Esophagus muscularis mucosa (tissue), 4 donors: ENCODE measurements around the gene SFT2D2. TPM values are rescaled to one million over a fixed set of nuclear protein-coding genes. Genes with fewer than 3 reads are reported as not detected.

Experiments used
- DNase-seq: peaks from one replicate; pipeline ENCODE4 v3.0.0-alpha.2; 2017; ENCODE audit errors: extremely low spot score
- H3K27ac ChIP-seq, 4 donors: fragments of 200-600 bp; sonication (generic); replicated peaks in 1 of 4; 1 replicate in 3 of 4; 2 replicates in 1 of 4; pipeline ENCODE4 v1.5.1; 2016 to 2019; ENCODE audit warnings: mild to moderate bottlenecking in 1 of 4
- H3K27me3 ChIP-seq, 4 donors: fragments of 200-600 bp; sonication (generic); one replicate each; pipeline versions ENCODE4 v1.5.1 to v1.6.0; 2016 to 2019
- H3K36me3 ChIP-seq, 4 donors: fragments of 200-600 bp; sonication (generic); one replicate each; pipeline ENCODE4 v1.5.1; 2016 to 2019
- H3K4me1 ChIP-seq, 4 donors: fragments of 200-600 bp; sonication (generic); one replicate each; pipeline ENCODE4 v1.5.1; 2016 to 2019
- H3K4me3 ChIP-seq, 4 donors: fragments of 200-600 bp; sonication (generic); 1 replicate in 2 of 4; 2 replicates in 2 of 4; pipeline ENCODE4 v1.5.1; 2016 to 2019; ENCODE audit warnings: mild to moderate bottlenecking in 4 of 4, moderate library complexity in 1 of 4
- H3K9me3 ChIP-seq, 4 donors: fragments of 200-600 bp; sonication (generic); 1 replicate in 3 of 4; 2 replicates in 1 of 4; pipeline ENCODE4 v1.5.1; 2016 to 2019
- EP300 ChIP-seq: sonication (generic); formaldehyde crosslinking; IDR thresholded peaks from one replicate; pipeline ENCODE4 v1.6.1; 2017; ENCODE audit warnings: antibody characterized with exemption
- POLR2A ChIP-seq: fragments of 450-650 bp; IDR thresholded peaks from one replicate; pipeline ENCODE4 v1.6.1; 2017; ENCODE audit warnings: antibody characterized with exemption, moderate library complexity, mild to moderate bottlenecking, low read depth
- POLR2AphosphoS5 ChIP-seq, 2 donors: sonication (generic); formaldehyde crosslinking; IDR thresholded peaks; one replicate each; pipeline ENCODE4 v1.6.1; 2017; ENCODE audit warnings: antibody characterized with exemption in 2 of 2
- WGBS: methylation state at CpG from one replicate; pipeline ENCODE4 v1.1.5; 2018; 5-methylcytosine and 5-hydroxymethylcytosine counted together
- intact Hi-C: fragments of 100-400 bp; cut with DNase I; formaldehyde crosslinking; loops from one replicate; pipeline ENCODE4 v1.15.1; 2023
- total RNA-seq, 4 donors: library from RNA; depleted of rRNA; stranded (reverse); fragments of >200 nt; gene quantifications; one replicate each; pipeline versions ENCODE4 v1.1.0 to v1.2.1, GENCODE V29; 2016
- TF ChIP-seq, protein P1 (sequence below), 3 experiments: fragments of 200-600 bp in 2 of 3; fragments of 450-650 bp in 1 of 3; sonication (generic) in 2 of 3; IDR thresholded peaks; one replicate each; pipeline ENCODE4 v1.5.1; 2017 to 2019; ENCODE audit warnings: antibody characterized with exemption in 3 of 3, mild to moderate bottlenecking in 2 of 3, moderate library complexity in 1 of 3

The SFT2D2 gene
- total RNA-seq, 4 donors from 2014 or later: 27.8 to 35.1 (median 29.9) TPM

DNA sequence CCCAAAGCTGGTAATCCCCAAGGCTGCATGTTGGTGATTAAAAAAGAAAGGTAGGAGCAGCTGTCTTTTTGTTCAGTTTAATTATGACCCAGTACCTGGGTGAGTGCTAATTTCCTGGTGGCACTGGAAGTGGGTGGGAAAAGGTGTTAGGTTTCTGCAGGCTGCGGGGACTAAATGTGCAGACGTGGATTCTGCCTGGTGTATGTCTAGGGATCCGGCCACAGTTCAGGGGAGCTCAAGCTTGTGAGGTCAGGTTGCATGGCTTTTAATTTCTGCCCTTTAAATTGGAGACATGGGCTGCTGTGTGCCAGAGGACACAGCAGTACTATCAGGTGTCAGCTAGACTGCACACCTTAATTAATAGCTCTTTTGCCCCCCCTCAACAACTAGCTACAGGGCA lies 34.6 kb downstream of the SFT2D2 start:
- no peak overlapping the region for H3K27ac ChIP-seq
- WGBS: 93% methylated on average over 3 of the region's 3 CpGs
- H3K4me1 ChIP-seq: peaks cover 0 to 9% (median 5%) of the 10 kb centered on the region in 4 donors
- no peaks in the 10 kb centered on the region for H3K27me3 ChIP-seq
- peaks cover 0 to 4% (median 2%) of the 10 kb centered on the region in 4 donors for H3K36me3 ChIP-seq
- H3K4me3 ChIP-seq: no peak overlapping the region
- H3K9me3 ChIP-seq: peaks cover 0 to 18% (median 12%) of the 10 kb centered on the region in 4 donors
- intact Hi-C loops: no loop called here
- TF ChIP-seq EP300: no peak
- TF ChIP-seq, protein P1, sequence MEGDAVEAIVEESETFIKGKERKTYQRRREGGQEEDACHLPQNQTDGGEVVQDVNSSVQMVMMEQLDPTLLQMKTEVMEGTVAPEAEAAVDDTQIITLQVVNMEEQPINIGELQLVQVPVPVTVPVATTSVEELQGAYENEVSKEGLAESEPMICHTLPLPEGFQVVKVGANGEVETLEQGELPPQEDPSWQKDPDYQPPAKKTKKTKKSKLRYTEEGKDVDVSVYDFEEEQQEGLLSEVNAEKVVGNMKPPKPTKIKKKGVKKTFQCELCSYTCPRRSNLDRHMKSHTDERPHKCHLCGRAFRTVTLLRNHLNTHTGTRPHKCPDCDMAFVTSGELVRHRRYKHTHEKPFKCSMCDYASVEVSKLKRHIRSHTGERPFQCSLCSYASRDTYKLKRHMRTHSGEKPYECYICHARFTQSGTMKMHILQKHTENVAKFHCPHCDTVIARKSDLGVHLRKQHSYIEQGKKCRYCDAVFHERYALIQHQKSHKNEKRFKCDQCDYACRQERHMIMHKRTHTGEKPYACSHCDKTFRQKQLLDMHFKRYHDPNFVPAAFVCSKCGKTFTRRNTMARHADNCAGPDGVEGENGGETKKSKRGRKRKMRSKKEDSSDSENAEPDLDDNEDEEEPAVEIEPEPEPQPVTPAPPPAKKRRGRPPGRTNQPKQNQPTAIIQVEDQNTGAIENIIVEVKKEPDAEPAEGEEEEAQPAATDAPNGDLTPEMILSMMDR (IDR thresholded peaks at IDR 0.05): no peak
- no peak for TF ChIP-seq POLR2A
- TF ChIP-seq POLR2AphosphoS5 (IDR thresholded peaks at IDR 0.05): no peak
- no peak for DNase-seq

DNA sequence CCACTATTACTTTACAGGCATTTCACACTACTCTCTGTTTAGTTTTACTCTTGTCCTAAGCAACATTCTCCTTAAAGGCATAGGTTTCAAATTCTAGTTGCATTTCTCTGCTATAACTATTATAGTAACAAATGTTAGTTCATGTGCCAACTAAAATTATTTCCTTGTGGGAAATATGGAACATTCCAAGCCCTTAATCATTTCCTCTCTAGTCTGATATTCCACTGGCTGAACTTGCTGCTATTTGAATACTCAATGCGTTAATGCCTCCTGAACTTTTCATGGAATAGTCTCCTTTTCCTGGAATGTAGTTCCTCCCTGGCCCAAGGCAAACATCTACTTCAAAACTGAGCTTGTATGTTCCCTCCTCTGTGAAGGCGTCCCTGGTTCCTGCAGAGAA lies 35.6 kb downstream of the SFT2D2 start:
- Histone ChIP-seq H3K27ac (no peak overlapping the region), H3K4me3 (no peak overlapping the region), H3K4me1 (peaks cover 0 to 9% (median 5%) of the 10 kb centered on the region in 4 donors), H3K9me3 (peaks cover 0 to 8% (median 3%) of the 10 kb centered on the region in 4 donors), H3K27me3 (no peaks in the 10 kb centered on the region), H3K36me3 (peaks cover 0 to 4% (median 2%) of the 10 kb centered on the region in 4 donors)
- intact Hi-C loops: no loop called here
- no peak for DNase-seq
- TF ChIP-seq POLR2A (no peak), EP300 (no peak), POLR2AphosphoS5 (IDR thresholded peaks at IDR 0.05) (no peak)
- TF ChIP-seq, protein P1 (IDR thresholded peaks at IDR 0.05): no peak
- WGBS: 86% methylated on average over 2 of the region's 2 CpGs

DNA sequence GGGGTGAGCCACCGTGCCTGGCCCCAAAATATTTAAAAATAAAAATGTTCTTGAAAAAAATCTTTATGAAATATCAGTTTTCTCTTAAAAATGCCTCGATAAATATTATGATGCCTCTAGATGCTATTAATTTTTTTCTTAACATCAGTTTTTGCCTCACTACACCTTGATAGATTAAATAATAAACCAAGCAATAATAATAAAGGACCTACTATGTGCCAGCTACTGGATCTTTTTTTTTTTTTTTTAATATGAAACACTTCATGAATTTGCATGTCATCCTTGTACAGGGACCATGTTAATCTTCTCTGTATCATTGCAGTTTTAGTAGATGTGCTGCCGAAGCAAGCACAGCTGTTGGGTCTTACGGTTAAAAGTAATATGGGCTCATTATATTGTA lies 37.3 kb downstream of the SFT2D2 start:
- WGBS: 89% methylated on average over 4 of the region's 4 CpGs
- no peak for DNase-seq
- Histone ChIP-seq H3K27me3 (no peaks in the 10 kb centered on the region), H3K9me3 (no peaks in the 10 kb centered on the region), H3K4me3 (no peak overlapping the region), H3K4me1 (peaks cover 0 to 9% (median 5%) of the 10 kb centered on the region in 4 donors), H3K36me3 (peaks cover 0 to 4% (median 2%) of the 10 kb centered on the region in 4 donors), H3K27ac (no peak overlapping the region)
- intact Hi-C loops: no loop called here
- no peak for TF ChIP-seq POLR2A
- no peak for TF ChIP-seq POLR2AphosphoS5 (IDR thresholded peaks at IDR 0.05)
- TF ChIP-seq, protein P1 (IDR thresholded peaks at IDR 0.05): no peak
- TF ChIP-seq EP300: no peak

DNA sequence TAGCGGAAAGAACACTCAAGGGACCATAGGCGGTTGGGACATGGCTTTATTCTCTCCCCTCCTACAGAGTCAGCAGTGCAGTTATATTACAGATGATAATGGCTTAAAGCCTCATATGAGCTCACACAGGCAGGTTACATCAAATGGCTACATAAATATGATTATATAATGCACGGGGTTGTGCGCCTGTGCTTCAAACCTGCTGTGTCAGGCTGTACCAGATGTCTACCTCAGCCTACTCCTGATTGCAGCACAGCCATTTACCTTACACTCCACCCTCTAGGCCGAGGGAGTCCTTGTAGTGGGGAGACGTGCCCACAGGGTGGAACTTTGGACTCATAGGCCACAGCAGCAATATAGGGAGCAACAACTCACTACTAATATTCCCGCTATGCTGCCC lies 38.5 kb downstream of the SFT2D2 start:
- Histone ChIP-seq H3K36me3 (peaks cover 0 to 4% (median 2%) of the 10 kb centered on the region in 4 donors), H3K4me3 (no peak overlapping the region), H3K9me3 (no peaks in the 10 kb centered on the region), H3K27ac (no peak overlapping the region), H3K27me3 (no peaks in the 10 kb centered on the region), H3K4me1 (peaks cover 0 to 9% (median 5%) of the 10 kb centered on the region in 4 donors)
- DNase-seq: no peak
- intact Hi-C loops: no loop called here
- TF ChIP-seq, protein P1 (IDR thresholded peaks at IDR 0.05): no peak
- TF ChIP-seq POLR2A (no peak), EP300 (no peak), POLR2AphosphoS5 (IDR thresholded peaks at IDR 0.05) (no peak)
- 100% methylated on average over 7 of the region's 7 CpGs for WGBS

DNA sequence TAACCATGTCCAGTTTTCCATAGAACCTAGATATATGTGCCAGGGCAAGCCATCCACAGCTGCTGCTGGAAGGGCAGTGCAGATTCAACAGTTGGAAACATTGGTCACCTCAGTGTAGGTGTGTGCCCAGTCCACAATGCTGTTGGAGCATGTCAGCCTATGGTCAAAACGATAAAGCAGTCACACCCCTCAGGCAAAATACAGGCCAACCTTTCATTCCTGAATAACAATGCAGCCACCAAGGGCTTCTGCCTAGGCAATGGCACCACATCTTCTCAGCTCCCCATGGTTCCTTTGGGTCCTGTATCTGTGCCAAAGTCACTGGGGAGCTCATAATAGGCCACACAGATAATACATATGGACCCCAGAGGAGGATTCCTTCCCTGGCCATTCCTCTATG lies 39.8 kb downstream of the SFT2D2 start:
- intact Hi-C loops: no loop called here
- peaks cover 0 to 4% (median 2%) of the 10 kb centered on the region in 4 donors for H3K36me3 ChIP-seq
- H3K4me1 ChIP-seq: peaks cover 0 to 7% (median 4%) of the 10 kb centered on the region in 4 donors
- H3K9me3 ChIP-seq: no peaks in the 10 kb centered on the region
- TF ChIP-seq POLR2A (no peak), POLR2AphosphoS5 (IDR thresholded peaks at IDR 0.05) (no peak), EP300 (no peak)
- TF ChIP-seq, protein P1 (IDR thresholded peaks at IDR 0.05): no peak
- no peaks in the 10 kb centered on the region for H3K27me3 ChIP-seq
- no peak overlapping the region for H3K4me3 ChIP-seq
- no peak overlapping the region for H3K27ac ChIP-seq
- WGBS: 100% methylated on average over 1 of the region's 1 CpG
- DNase-seq: no peak
